ENCODE measurements around the gene GSTM1.

- no peak for TF ChIP-seq REST (IDR thresholded peaks at IDR 0.05; ENCODE audit: low read depth)
- TF ChIP-seq MAX (IDR thresholded peaks at IDR 0.05) = no peak
- TF ChIP-seq TAF1 (IDR thresholded peaks at IDR 0.05; ENCODE audit: low read depth) = no peak
- TF ChIP-seq FOXM1 (IDR thresholded peaks at IDR 0.05; ENCODE audit: borderline replicate concordance, low read depth) = no peak
- no peak for TF ChIP-seq EP300 (IDR thresholded peaks at IDR 0.05; ENCODE audit: borderline replicate concordance)
- TF ChIP-seq CEBPB (IDR thresholded peaks at IDR 0.05) = no peak
These were observed 10.2 kb upstream of the GSTM1 start for GRCh38 chr1:109677459-109677858.
